Keratinocyte (primary cell): ENCODE results near the gene SUFU.

Experiments used
- EZH2 ChIP-seq: IDR thresholded peaks from one replicate; pipeline ENCODE4 v1.6.1; 2012; ENCODE audit warnings: inconsistent platforms, mild to moderate bottlenecking, low read length, moderate library complexity
- TF ChIP-seq, protein P1 (sequence below), 3 experiments: IDR thresholded peaks in 1 of 3; conservative IDR thresholded peaks in 1 of 3; optimal IDR thresholded peaks in 1 of 3; 2 replicates in 2 of 3; 3 replicates in 1 of 3; pipeline versions ENCODE3 to v1.5.1; 2011; ENCODE audit warnings: low read length in 3 of 3, mild to moderate bottlenecking in 3 of 3, moderate library complexity in 2 of 3, control low read depth in 1 of 3, inconsistent platforms in 1 of 3; ENCODE audit not compliant: insufficient read depth in 2 of 3; ENCODE audit errors: extremely low read depth in 1 of 3

DNA sequence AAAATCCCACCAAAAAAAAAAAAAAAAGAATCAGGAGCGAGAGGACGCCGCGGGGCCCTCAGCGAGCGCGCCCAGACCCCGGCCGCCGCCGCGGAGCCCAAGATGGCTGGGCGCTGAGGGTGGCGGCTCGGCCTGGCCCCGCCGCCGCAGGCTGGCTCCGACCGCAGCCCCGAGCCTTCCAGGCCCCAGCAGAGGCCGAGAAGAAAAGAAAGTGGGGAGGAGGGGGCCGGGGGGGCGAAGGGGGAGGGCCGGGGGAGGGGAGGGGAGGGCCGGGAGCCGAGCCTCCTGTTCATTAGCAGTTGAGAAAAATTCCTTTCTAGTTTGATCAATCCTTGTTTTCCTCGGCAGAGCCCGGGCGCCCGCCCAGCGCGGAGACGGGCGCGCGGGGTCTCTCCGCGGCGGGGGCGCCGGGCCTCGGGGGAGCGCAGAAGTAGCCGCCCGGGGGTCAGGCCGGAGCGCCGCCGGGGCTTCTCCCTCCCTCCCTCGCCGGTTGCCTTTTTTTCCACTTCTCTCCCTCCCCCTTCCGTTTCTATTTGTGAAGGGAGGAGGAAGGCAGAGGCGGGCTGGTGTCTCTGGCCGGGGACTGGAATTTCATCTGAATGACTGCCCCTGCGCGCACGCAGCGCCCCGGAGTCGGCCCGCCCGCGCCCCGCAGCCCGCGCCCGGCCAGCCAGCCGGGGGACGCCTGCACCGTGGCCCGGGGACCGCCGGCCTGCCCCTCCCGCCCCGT lies 139.7 kb downstream of the SUFU start:
- TF ChIP-seq, protein P1, sequence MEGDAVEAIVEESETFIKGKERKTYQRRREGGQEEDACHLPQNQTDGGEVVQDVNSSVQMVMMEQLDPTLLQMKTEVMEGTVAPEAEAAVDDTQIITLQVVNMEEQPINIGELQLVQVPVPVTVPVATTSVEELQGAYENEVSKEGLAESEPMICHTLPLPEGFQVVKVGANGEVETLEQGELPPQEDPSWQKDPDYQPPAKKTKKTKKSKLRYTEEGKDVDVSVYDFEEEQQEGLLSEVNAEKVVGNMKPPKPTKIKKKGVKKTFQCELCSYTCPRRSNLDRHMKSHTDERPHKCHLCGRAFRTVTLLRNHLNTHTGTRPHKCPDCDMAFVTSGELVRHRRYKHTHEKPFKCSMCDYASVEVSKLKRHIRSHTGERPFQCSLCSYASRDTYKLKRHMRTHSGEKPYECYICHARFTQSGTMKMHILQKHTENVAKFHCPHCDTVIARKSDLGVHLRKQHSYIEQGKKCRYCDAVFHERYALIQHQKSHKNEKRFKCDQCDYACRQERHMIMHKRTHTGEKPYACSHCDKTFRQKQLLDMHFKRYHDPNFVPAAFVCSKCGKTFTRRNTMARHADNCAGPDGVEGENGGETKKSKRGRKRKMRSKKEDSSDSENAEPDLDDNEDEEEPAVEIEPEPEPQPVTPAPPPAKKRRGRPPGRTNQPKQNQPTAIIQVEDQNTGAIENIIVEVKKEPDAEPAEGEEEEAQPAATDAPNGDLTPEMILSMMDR (optimal IDR thresholded peaks at IDR 0.05 in 1 of 3, IDR thresholded peaks at IDR 0.05 in 1 of 3, conservative IDR thresholded peaks at IDR 0.05 in 1 of 3; ENCODE audit: extremely low read depth in 1 of 3, insufficient read depth in 2 of 3, low read length in 3 of 3): no peak
- TF ChIP-seq EZH2: no peak
